ENCODE data around the gene LRRC28. TPM values are rescaled to one million over a fixed set of nuclear protein-coding genes. Genes with fewer than 3 reads are reported as not detected.

LRRC28 gene
- total and polyA plus RNA-seq, 2 of the 4 experiments (the other 2 are of a cell fraction) = 12.7 to 21.1 TPM

- TF ChIP-seq ELK1 (IDR thresholded peaks at IDR 0.05; ENCODE audit: borderline replicate concordance, low read depth, low read length) (no peak), SMC3 (IDR thresholded peaks at IDR 0.05; ENCODE audit: low read depth, low read length) (no peak), NFE2L2 (IDR thresholded peaks at IDR 0.05; ENCODE audit: low read depth, low read length) (no peak), MAZ (IDR thresholded peaks at IDR 0.05; ENCODE audit: borderline replicate concordance, low read depth, low read length) (no peak), RAD21 (IDR thresholded peaks at IDR 0.05; ENCODE audit: low read length) (no peak), MXI1 (IDR thresholded peaks at IDR 0.05; ENCODE audit: borderline replicate concordance, low read depth, low read length) (no peak), CTCF (conservative IDR thresholded peaks at IDR 0.05; ENCODE audit: low read depth, low read length) (no peak), USF2 (IDR thresholded peaks at IDR 0.05; ENCODE audit: low read depth, low read length) (no peak)
- Histone ChIP-seq H3K14ac (replicated peaks; ENCODE audit: low read depth, low read length) (no peak overlapping the region), H4K20me1 (ENCODE audit: insufficient read depth, low read length) (no peaks in the 10 kb centered on the region), H3K4me1 (ENCODE audit: control insufficient read depth, insufficient read depth, low read length) (peaks cover 11% of the 10 kb centered on the region), H4K5ac (ENCODE audit: low read depth, low read length) (no peak overlapping the region), H3K9me1 (ENCODE audit: insufficient read depth, low read length) (peaks cover 8% of the 10 kb centered on the region), H3K9ac (ENCODE audit: low read depth, low read length) (no peak overlapping the region), H3K4me2 (ENCODE audit: low read depth, low read length) (no peak overlapping the region), H3K27me3 (ENCODE audit: control insufficient read depth, insufficient read depth, low read length) (no peaks in the 10 kb centered on the region), H2AK5ac (ENCODE audit: low read depth, low read length) (no peak overlapping the region), H4K91ac (ENCODE audit: insufficient read depth, low read depth, low read length) (no peak overlapping the region), H2AK9ac (replicated peaks; ENCODE audit: low read depth, low read length, poor library complexity) (no peak overlapping the region), H3K79me1 (ENCODE audit: low read depth in 1 of 2, low read length in 2 of 2) (peaks cover 0 to 3% of the 10 kb centered on the region in 2 experiments; a peak in 1 of 4 replicates), H2BK20ac (ENCODE audit: low read depth, low read length) (no peak overlapping the region; the same call in 1 of the 2 replicates), H2BK15ac (ENCODE audit: low read depth, low read length) (no peak overlapping the region), H3K23ac (ENCODE audit: low read depth, low read length) (no peak overlapping the region), H3K4me3 (ENCODE audit: insufficient read depth, low read depth, low read length) (no peak overlapping the region), H3K9me3 (ENCODE audit: control insufficient read depth, insufficient read depth, low read length) (no peaks in the 10 kb centered on the region), H4K8ac (ENCODE audit: low read depth in 2 of 2, low read length in 2 of 2) (no peak overlapping the region), H3K27ac (ENCODE audit: insufficient read depth, low read length) (no peak overlapping the region), H3K36me3 (ENCODE audit: control insufficient read depth, insufficient read depth, low read length) (no peaks in the 10 kb centered on the region), H2AFZ (replicated peaks; ENCODE audit: low read length, poor library complexity) (no peak overlapping the region), H3K18ac (ENCODE audit: low read depth, low read length) (no peak overlapping the region), H3K56ac (ENCODE audit: extremely low read depth, insufficient read depth, low read length) (no peak overlapping the region), H3K4ac (ENCODE audit: low read depth, low read length) (no peak overlapping the region), H2BK120ac (ENCODE audit: low read depth, low read length) (no peak overlapping the region), H2BK5ac (ENCODE audit: low read depth, low read length, poor library complexity, severe bottlenecking) (no peak overlapping the region)
- POLR2A ChIA-PET (ENCODE audit: unreplicated experiment) = no interaction called here
- intact Hi-C loops (cut with micrococcal nuclease) = no loop called here
- no CpG with 5 or more reads among the region's 3 CpGs for WGBS, 2 experiments (ENCODE audit: extremely low coverage in 2 of 2, insufficient read length in 1 of 2)
- in situ Hi-C loops (cut with MboI; ENCODE audit: low sequenced_read_pairs) = no loop called here
- ATAC-seq (ENCODE audit: low read depth) (no peak), DNase-seq (no peak)
- dilution Hi-C loops (cut with HindIII; ENCODE audit: low sequenced_read_pairs, unreplicated experiment) = no loop called here
- no TSS peak for BruUV-seq (replicated peaks)
- CTCF ChIA-PET = no interaction called here
Observed at GRCh38 chr15:99345832-99346462, 94.7 kb downstream of the LRRC28 start.
